ENCODE data around the gene ORC1.

The ORC1 gene

GRCh38 chr1:52341655-52342260 is 62.5 kb downstream of the ORC1 start:
- DNase-seq = no peak

- no peak for DNase-seq
Observed at GRCh38 chr1:52337439-52337838, 66.8 kb downstream of the ORC1 start.

- no peak for DNase-seq
Observed at GRCh38 chr1:52334906-52335528, 69.2 kb downstream of the ORC1 start.

- DNase-seq = no peak
Observed at GRCh38 chr1:52332411-52332810, 71.8 kb downstream of the ORC1 start.

- DNase-seq = no peak
Observed at GRCh38 chr1:52328615-52329014, 75.6 kb downstream of the ORC1 start.

GRCh38 chr1:52325786-52326185 is 78.4 kb downstream of the ORC1 start:
- no peak for DNase-seq

GRCh38 chr1:52323731-52324130 is 80.5 kb downstream of the ORC1 start:
- no peak for DNase-seq

Measured in CD4-positive, alpha-beta T cell treated with Interleukin-12 subunit alpha and Interleukin-12 subunit beta, for 1 hour (primary cell).